HG03432 (cell line): ENCODE measurements around the gene CORT.
A peak's percentile ranks its signal among the peaks of the same experiment; 100 is the strongest.
"Not testable (repeated sequence)": the region's sequence is repeated elsewhere in the genome, so short reads cannot be mapped to it uniquely, and the experiment has no call there.

ENCODE experiments used
- ATAC-seq: cut with Tn5 transposase; IDR thresholded peaks from one replicate; pipeline ENCODE4 v1.9.1; 2021; ENCODE audit warnings: mild to moderate bottlenecking, moderate library complexity; ENCODE audit not compliant: unreplicated experiment

CORT gene

DNA sequence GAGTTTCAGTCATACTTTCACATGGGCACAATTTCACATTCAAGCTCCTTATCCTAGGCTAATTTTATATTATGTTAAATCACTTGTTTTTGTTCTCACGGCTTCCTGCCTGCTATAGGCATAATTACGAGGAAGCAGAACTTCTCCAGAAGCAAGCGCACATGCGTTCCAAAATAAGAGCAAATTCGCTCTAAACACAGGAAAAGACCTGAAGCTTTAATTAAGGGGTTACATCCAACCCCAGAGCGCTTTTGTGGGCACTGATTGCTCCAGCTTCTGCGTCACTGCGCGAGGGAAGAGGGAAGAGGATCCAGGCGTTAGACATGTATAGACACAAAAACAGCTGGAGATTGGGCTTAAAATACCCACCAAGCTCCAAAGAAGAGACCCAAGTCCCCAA lies at the start of gene CORT:
Gene CORT (plus strand): TSS at position 281 of the 400 bp plus-strand sequence. CDS start 193 bp downstream, outside the sequence.
- ATAC-seq, result no peak

GRCh38 chr1:10401281-10401680 lies 48.5 kb upstream of the CORT start:
- no peak for ATAC-seq

DNA sequence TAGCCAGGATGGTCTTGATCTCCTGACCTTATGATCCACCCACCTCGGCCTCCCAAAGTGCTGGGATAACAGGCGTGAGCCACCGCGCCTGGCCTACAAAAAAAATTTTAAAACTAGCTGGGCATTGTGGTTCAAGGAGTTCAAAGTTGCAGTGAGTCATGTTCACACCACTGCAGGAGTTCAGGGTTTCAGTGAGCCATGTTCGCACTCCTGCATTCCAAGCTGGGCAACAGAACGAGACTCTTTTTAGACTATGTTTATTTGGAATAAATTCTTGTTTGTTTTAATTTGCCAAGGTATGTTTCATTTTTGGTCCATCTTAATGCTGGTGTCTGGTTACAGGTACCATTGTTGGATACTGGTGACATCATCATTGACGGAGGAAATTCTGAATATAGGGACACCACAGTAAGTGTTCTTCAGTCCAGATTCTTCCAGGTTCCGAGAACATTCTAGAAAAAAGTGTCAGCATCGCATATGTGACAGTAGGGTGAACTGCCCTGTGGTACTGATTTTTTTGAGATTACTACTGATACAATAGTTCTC lies 47.0 kb upstream of the CORT start:
- no peak for ATAC-seq

DNA sequence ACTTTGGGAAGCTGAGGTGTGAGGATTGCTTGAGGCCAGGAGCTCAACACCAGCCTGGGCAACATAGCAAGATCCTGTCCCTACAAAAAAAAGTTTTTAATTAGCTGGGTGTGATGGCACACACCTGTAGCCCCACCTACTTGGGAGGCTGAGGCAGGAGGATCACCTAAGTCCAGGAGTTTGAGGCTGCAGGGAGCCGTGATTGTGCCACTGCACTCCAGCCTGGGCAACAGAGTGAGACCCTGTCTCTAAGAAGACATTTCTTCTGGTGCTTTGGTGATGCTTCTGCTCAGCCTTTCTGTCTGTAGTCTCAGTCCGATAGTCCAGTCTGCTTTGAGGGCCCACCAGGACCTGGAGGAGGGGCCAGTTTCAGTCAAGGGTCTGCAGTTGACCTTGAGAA lies 42.6 kb upstream of the CORT start:
- ATAC-seq, result no peak

DNA sequence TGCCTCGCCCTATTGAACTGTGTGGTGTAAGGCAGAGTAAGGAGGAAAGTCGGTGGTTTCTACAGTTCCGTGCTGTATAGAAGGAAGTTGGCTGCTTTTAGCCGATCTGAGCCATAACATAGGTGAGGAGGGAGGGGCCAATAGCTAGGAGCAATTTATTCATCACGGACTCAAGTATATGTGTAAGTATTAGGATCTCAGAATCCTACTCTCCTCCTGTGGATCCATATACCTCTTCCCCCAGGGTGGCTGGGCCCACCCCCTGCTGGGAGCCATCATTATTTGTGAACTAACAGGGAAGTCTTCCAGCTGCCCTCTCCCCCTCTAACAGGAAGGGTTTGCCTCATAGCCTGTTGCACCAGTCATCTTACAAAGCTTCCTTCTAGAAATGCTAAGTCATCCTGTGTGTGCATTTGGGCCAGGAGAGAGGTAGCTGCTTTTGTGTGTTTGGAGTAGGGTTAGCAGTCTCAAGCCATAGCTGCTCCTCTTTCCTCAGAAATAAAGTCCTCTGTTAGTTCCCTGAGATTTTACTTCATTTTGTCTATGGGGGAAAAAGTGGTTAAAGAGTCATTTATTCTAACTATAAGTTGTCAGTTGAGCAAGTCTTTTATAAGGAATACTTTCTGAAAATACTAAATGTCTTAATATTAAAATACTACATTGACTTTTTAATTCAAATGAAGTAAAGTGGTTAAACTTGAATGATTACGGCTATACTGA lies 34.5 kb upstream of the CORT start:
- no peak for ATAC-seq

DNA sequence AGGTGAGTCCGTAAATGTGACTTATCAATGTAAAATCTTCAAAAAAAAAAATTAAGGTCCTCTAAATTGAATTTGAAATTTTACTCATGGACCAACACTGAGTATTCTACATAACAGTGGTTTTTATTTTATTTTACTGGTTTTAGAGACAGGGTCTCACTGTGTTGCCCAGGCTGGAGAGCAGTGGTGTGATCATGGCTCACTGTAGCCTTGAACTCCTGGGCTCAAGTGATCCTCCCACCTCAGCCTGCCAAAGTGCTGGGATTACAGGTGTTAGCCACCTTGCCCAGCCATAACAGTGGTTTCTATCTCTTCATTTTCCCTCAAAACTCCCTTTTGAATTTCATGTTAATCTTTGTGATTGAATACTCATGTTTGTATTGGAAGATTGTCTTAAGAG lies 33.9 kb upstream of the CORT start:
- ATAC-seq, result not testable (repeated sequence)

DNA sequence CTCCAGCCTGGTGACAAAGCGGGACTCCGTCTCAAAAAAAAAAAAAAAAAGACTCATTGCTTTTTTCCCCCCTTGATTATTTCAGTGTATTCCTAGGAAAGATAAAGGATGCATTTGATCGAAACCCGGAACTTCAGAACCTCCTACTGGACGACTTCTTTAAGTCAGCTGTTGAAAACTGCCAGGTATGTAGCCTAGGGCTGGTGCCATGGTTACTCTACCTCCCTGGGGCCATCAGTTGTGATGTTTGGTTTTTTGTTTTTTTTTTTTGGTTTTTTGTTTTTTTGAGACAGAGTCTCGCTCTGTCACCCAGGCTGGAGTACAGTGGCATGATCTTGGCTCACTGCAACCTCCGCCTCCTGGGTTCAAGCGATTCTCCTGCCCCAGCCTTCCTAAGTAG lies 31.1 kb upstream of the CORT start:
- not testable (repeated sequence) for ATAC-seq

GRCh38 chr1:10419351-10419750 lies 30.5 kb upstream of the CORT start:
- ATAC-seq, result no peak

GRCh38 chr1:10421637-10422036 lies 28.2 kb upstream of the CORT start:
- ATAC-seq, result no peak

- no peak for ATAC-seq
These were observed 25.8 kb upstream of the CORT start for GRCh38 chr1:10424034-10424433.

GRCh38 chr1:10424651-10425050 lies 25.2 kb upstream of the CORT start:
- no peak for ATAC-seq

- ATAC-seq, result not testable (repeated sequence)
These were observed 23.9 kb upstream of the CORT start for GRCh38 chr1:10425826-10426534.

DNA sequence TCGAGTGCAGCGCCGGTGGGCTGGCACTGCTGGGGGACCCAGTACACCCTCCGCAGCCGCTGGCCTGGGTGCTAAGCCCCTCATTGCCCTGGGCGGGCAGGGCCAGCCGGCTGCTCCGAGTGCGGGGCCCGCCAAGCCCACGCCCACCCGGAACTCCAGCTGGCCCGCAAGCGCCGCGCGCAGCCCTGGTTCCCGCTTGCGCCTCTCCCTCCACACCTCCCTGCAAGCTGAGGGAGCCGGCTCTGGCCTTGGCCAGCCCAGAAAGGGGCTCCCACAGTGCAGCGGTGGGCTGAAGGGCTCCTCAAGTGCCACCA lies 23.3 kb upstream of the CORT start:
- not testable (repeated sequence) for ATAC-seq

GRCh38 chr1:10428984-10429383 lies 20.8 kb upstream of the CORT start:
- no peak for ATAC-seq

DNA sequence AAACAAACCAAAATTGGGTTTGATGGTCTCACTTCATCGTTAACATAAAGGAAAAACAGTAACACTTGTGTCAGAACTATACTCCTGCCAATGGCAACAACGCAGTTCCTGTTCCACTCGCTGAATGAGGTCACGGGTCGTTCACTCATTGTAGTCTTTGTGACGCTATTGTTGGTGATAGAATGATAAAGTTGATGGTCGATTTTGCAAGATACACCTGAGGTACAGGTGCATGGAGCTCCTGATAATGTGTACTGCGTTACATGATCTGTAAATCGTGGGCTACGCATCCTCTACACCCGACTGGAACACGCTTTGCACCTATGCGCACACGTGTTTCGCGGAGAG lies 20.0 kb upstream of the CORT start:
- ATAC-seq, result no peak

GRCh38 chr1:10430216-10431069 lies 19.4 kb upstream of the CORT start, which contains the start of gene CENPS:
Gene CENPS, plus strand, starts transcription at chr1:10430433. Its CDS starts 85 bp downstream, at chr1:10430518.
- ATAC-seq, result peak; percentile 87

- ATAC-seq, result no peak
These were observed 18.6 kb upstream of the CORT start for GRCh38 chr1:10431070-10431730.

GRCh38 chr1:10432910-10433700 lies 16.7 kb upstream of the CORT start:
- ATAC-seq, result no peak

DNA sequence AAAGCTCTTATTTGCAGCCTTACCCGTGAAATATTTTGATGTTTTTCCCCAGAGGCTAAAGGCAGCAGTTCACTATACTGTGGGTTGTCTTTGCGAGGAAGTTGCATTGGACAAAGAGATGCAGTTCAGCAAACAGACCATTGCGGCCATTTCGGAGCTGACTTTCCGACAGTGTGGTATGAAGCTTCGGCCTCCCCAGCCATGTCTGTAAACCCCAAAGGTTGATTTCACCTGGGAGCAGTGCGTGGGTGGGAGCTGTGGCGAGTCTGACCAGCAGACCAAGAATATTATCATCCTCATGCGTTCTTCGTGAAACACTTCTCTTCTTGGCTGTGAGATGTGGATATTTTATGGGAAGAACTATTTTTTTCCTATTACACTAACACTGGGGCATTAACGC lies 16.0 kb upstream of the CORT start:
- no peak for ATAC-seq

GRCh38 chr1:10434590-10434989 lies 15.2 kb upstream of the CORT start:
- ATAC-seq, result no peak
